HG03280 (cell line): Measurements from ENCODE around the gene ZBBX.
"Not testable (repeated sequence)": the region's sequence is repeated elsewhere in the genome, so short reads cannot be mapped to it uniquely, and the experiment has no call there.

Experiments used
- ATAC-seq: cut with Tn5 transposase; IDR thresholded peaks from one replicate; pipeline ENCODE4 v1.9.1; 2021; ENCODE audit warnings: mild to moderate bottlenecking, moderate library complexity; ENCODE audit not compliant: unreplicated experiment

Gene ZBBX, protein sequence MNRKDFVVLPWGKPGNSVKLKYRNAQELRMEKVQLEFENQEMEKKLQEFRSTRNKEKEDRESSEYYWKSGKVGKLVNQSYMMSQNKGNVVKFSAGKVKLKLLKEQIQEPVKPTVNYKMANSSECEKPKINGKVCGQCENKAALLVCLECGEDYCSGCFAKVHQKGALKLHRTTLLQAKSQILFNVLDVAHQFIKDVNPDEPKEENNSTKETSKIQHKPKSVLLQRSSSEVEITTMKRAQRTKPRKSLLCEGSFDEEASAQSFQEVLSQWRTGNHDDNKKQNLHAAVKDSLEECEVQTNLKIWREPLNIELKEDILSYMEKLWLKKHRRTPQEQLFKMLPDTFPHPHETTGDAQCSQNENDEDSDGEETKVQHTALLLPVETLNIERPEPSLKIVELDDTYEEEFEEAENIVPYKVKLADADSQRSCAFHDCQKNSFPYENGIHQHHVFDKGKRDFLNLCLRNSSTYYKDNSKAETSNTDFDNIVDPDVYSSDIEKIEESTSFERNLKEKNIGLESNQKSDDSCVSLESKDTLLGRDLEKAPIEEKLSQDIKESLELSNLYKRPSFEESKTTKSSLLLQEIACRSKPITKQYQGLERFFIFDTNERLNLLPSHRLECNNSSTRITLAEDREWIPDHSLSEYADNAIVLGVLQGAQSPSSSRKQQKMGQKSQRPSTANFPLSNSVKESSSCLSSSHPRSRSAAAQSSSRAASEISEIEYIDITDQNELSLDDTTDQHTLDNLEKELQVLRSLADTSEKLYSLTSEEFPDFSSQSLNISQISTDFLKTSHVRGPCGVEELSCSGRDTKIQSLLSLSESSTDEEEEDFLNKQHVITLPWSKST

DNA sequence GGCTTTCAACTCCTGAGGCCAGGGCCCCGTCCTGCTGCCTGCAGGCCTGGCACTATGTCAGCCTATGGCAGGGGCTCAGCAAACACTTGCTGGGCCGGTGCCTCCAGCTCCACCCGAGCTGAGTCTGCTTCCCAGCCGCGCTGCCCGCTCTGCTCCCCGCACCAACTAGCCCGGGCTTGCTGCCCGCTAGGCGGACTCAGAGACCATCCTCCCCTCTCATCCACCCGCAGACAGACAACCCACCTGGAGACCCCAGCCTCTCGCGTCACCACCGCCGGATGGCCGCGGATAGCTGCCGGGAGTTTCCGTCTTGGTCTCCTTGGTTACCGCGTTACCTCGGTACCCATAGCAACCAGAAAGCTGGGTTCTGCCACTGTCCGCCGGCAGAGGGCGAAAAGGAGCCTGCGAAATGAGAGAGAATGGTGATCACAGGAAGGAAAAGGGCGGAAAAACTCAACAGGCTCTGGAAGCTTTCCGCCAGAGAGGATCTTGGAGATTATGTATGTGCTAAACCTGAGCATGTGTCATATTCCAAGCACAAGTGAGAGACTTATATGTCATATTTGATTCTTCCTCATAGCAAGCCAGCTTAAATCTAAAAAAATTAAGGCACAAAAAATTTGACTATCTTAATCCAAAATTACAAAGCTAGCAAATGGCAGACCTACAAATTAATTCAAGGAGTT is at the start of gene ZBBX:
Gene ZBBX, minus strand, starts transcription at position 294 of the 686 bp plus-strand sequence. CDS start 7,396 bp downstream, outside the sequence.
- ATAC-seq = peak; percentile 100

DNA sequence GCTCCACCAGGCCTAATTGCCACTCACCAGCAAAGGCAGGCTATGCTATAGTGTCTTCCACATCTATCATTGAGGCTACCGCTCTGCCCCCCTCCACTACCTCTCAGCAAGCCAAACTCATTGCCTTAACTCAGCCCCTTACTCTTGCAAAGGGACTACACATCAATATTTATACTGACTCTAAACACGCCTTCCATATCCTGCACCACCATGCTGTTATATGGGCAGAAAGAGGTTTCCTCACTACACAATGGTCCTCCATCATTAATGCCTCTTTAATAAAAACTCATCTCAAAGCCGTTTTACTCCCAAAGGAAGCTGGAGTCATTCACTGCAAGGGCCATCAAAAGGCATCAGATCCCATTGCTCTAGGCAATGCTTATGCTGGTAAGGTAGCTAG is 46.9 kb upstream of the ZBBX start:
- not testable (repeated sequence) for ATAC-seq

DNA sequence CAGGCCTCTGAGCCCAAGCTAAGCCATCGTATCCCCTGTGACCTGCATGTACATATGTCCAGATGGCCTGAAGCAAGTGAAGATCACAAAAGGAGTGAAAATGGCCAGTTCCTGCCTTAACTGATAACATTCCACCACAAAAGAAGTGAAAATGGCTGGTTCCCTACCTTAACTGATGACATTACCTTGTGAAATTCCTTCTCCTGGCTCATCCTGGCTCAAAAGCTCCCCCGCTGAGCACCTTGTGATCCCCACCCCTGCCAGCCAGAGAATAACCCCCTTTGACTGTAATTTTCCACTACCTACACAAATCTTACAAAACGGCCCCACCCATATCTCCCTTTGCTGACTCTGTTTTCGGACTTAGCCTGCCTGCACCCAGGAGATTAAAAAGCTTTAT is 42.3 kb upstream of the ZBBX start:
- ATAC-seq = not testable (repeated sequence)

DNA sequence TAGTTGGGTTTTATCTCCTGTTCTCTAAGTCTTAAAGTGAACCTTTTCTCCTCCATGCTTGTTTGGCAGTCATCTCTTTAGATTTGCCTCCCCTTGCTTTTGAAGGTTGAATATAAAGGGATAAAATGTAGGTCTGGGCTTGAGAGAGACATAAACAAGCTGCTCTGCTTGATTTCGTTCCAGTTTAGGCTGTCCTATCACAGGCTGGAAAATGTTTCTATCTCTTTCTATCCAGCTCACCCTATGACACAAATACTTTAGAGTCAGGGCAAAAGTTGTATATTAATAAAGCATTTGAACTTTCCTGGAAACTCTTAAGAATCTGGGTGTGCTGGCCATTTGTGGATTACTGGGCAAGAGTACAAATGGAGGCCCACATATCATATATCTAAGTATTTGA is 29.5 kb upstream of the ZBBX start:
- no peak for ATAC-seq

DNA sequence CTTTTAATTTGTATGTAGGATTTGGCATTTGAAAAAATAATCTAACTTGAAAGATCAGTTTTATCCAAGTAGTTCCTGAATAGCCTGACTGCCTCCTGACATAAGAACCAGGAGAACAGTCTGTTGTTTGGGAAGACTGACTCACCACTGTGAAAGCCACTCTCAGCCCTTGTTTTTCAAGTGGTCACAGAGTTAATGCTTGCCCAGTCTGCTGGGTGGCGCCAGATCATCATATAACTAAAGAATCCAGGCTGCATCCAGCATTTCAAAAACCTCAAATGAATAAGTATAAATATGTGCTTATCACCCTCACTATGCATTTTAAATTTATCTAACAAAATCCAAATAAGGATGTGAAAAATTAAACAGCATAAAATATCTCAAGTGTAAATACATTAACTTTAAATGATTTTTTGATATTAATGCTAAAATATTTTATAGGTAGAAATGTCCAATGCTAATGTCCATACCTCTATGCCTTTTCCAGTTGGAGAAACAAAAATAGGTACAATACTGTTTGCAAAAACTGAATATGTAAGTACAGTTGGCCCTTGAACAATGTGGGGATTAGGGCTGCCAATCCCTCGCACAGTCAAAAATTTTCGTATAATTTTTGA is 26.9 kb upstream of the ZBBX start:
- no peak for ATAC-seq

DNA sequence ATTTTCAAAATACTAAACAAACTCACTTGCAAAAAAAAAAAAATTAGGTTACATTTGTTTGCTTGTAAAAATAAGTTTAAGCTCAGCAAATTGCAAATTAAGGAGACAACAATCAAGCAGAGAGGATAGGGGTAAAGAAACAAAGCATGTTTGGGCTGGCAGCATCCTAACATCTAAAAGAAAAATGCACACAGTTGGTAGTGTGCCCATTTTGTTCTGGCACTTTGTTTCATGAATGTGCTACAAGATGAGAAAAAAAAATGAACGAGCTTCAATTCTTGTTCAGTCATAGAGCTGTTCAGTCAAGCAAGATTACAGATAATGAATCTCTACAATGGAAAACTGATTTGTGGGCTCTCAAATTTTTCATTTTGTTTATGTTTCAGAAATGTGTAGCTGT is 17.7 kb upstream of the ZBBX start:
- ATAC-seq = no peak

DNA sequence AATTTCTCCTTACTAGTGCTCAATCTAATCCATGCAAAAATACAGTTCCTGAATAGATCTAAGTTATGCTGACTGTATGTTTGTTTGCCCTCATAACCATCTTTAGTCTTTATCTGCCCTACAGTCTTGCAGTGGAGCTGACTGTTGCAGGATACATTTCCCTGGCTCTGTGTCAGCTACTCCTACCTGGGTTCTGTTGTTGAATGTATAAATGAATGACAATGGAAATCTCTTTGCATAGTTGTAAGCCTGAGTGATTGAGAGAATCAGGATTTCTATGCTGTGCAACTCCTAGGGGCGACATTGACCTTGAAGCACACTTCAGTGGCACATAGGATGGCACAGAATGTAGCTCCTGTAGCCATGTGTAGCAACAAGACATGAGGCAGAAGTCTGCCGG is 16.0 kb upstream of the ZBBX start:
- ATAC-seq = no peak

DNA sequence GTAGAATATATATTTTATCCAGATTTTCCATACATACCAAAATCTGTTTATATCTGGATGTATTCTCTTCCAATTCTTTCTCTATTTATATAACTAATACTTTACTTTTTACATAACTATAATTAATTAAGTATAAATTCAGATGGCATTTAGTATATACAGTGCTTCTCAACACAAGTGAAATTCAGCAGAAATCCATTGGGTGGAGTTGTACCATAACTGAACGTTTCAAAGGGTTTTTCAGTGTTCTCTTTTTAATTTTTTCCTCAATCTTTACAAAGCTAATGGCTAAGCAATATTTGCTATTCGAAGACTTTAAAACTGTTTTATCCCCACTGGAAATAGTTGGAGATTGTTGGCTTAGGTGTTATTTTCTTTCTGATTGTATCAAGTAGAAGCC is 13.9 kb upstream of the ZBBX start:
- ATAC-seq = no peak

DNA sequence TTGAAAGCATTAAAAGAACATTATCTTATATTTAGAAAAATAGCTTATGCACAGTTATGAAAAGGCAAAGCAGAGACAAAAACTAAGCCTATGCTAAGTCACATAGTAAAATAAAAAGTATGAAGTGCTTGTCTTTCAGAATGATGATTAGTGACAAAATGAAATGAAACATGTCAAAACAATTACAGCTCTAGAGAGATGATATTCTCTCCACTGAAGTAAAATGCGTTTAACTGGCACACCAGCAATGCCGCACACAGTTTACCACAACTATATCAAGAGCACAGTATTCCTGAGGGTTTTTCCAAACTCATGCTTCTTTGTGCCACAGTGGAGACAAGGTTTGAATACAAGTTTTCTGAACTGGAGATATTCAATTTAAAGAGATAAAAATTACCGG is 2.1 kb upstream of the ZBBX start:
- ATAC-seq = no peak

DNA sequence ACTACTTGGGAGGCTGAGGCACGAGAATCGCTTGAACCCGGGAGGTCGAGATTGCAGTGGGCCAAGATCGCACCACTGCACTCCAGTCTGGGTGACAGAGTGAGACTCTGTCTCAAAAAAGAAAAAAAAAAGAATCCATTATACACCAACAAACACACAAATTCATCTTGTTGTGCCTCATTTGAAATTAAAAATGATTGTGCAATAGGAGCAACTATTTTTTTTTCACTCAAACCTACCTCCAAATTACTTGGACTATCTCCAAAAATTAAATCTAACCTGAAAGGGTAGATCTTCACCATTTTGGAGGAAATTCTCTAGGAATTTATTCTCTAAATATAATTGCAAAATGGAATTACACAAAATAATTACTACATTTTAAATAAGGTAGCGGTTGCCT is 4.6 kb downstream of the ZBBX start:
- ATAC-seq = no peak

DNA sequence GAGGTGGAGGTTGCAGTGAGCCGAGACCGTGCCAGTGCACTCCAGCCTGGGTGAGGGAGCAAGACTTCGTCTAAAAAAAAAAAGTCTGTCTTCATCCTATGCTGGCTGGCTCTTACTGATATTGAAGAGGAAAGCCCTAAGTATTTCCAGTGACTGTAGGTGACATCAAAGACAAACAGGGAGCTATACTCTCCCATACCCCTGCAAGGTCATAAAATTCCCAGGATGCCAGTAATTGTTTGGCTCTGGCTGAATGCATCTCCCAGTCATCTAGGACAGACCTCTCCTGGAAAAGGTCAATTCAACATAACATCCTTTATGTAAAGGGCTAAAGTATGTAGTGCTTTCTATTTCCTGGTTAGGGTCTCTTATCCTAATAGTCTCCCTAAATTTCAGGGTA is 8.0 kb downstream of the ZBBX start:
- ATAC-seq = no peak

DNA sequence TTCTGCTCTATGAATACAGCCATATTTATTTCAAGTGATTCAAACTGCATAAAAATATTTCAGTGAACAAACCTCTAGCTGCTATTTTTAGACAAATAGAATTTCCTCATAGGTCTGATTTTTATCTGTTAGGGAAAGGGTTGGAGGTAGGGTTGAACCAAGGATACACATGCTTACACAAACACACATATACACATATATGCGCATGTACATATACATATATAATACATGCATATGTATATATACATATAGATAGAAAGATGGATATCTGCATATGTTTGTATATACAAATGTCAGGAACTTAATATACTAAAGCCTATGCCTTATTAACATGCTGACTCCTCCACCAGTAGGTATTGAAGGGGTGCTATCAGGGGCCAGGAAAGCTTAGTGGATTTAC is 18.1 kb downstream of the ZBBX start:
- ATAC-seq = no peak

DNA sequence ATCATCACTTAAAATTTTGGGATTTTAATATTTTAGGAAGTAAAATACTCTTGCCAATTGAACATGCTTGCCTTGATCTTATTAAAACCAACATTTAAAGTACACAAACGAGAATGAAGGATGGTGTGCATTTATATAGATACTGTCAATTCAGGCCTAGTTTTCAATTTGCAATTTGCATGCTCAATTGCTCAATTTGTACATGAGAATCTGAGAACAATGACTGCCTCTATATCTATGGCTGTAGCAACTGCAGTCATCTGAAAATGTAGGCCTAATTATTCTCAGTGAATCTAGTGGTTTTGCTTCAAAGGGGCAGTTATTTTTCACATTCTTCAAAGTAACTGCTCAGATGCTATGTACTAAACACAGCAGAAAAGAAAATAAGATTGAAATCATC is 18.8 kb downstream of the ZBBX start:
- no peak for ATAC-seq

DNA sequence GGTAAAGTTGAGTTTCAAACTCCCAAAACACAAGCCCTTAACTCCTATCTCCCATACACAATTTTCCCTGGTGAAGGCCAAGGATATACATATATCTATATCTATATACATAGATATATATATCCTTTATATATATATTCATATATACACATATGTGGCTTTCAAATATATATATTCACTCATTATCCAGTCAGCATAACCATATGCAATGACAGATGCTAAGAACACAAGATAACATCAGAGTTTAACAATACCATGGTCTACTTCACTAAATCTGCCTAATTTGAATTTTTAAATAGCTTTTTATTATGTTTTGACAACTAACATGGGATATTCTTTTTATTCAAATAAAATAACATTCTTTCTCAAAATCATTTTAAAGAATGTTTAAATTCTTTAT is 24.7 kb downstream of the ZBBX start:
- ATAC-seq = no peak

DNA sequence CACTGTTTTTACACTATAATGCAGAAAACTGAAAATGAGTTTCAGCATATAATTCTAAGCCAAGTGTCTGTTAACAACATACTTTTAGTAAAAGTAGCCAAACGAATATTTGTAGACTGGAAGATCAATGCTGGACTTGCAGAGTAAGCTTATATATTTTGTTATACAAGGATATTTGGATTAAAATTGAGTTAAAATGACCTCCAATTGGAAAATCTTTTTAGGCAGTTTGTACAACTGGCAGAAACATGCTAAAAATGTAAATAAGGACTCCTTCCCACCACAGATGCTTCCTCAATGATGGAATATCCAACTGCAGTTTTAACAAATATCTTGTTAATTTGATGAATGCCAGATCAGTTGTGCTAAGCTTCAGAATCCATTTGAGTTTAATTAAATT is 25.3 kb downstream of the ZBBX start:
- no peak for ATAC-seq

DNA sequence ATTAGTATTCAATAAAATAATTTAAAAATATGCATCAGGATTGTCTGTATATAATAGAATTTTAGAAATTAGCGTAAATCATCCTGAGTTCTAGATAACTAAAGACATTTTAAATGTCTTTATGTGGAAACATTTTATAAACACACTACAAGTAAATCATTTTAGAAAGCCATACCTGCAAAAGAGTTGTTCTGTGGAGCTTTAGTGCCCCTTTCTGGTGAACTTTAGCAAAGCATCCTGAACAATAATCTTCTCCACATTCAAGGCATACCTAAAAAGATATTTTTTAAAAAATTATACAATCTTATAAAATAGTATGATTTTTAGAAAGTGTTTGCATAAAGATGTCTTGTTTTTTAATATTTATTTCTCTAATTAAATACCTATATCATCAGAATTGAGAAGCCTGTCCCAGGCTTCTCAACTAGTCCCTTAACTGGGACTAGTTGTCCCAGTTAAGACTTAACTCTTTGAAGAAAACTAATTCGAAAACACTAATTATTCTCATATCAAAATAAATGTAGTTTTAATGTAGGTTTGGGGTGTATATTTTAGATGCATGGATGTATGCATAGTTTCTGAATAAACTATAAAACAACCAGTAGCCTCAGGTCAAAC is 29.7 kb downstream of the ZBBX start:
- no peak for ATAC-seq

DNA sequence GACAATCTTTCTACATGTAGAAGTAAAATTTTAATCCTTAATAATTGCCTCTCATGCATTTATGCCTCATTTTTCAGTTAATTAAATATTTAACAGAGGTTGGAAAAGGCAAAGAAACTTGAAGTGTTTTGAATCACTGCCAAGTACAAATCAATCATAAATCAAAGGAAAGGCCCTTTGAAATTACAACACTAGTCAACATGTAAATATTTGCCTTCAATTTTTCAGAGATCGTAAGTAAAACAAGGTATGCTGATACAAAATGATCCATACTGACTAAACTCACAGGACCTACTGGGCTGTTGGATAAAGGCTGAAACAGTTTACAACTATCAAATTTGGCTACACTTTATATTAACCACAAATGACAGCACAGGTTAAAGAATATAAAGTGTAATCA is 33.9 kb downstream of the ZBBX start:
- no peak for ATAC-seq

DNA sequence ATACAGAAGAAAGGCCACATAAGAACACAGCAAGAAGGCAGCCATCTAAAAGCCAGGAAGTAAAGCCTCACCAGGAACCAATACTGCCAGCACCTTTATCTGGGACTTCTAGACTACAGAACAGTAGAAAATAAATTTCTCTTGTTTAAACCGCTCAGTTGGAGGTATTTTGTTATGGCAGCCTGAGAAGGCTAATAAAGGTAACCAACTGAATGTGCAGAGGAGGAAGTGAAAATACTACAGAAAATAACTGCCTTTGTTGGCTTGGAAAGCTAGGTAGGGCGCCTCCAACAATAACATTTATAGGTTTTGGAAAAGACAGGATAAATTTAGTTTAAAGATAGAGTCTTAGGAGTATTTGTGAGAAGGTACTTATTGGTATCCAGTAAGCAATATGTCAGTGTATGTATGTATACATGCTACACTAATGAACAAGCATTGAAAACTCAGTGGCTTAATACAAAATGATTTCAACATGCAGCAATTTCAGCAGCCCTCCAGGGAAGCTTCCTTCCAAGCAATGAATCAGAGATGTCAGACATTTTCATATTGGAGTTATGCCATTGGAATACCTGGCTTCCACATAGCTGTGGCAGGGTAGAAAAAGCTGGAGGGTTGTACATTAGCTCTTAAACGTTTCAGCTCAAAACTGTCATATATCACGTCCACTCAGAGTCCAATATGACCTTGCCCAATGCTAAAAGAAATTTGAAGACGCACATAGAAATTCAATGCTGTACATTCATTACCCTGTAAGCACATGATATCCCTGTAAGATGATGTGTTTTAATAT is 48.9 kb downstream of the ZBBX start:
- no peak for ATAC-seq

DNA sequence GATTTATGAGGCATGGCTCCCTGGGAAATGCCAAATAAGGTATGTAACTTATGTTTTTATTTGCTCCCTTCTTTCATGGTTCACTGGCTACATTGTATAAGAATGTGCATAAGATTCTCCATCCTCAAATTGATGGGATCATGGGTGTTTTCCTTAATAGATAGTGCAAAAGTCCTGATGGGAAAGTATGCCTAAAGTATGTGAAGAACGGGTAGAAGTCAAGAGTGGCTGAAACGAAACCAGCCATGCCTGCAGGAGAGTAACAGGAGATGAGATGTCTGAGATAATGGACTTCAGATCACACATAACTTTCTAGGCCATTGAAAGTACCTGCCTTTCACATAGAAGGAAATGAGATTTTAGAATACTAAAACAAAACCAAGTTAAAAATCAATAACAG is 56.5 kb downstream of the ZBBX start:
- ATAC-seq = no peak
